Right cardiac atrium (tissue), 5 donors: ENCODE results near the gene SRGAP1. TPM values are rescaled to one million over a fixed set of nuclear protein-coding genes. Genes with fewer than 3 reads are reported as not detected.
"Not testable (repeated sequence)": the region's sequence is repeated elsewhere in the genome, so short reads cannot be mapped to it uniquely, and the experiment has no call there.

ENCODE experiments used
- ATAC-seq, 2 donors: fragments of 200-7000 bp; cut with Tn5 transposase; one replicate each; pipeline versions ENCODE4 v1.8.0 to v1.9.1; 2020; ENCODE audit warnings: moderate library complexity in 2 of 2, mild to moderate bottlenecking in 1 of 2
- DNase-seq, 3 donors: peaks; one replicate each; pipeline ENCODE4 v3.0.0-alpha.2; 2020
- H3K27ac ChIP-seq: one replicate; pipeline ENCODE4 v1.5.1; 2013; ENCODE audit warnings: mild to moderate bottlenecking, low read length, control low read depth, moderate library complexity
- H3K27me3 ChIP-seq: one replicate; pipeline ENCODE4 v1.6.1; 2013; ENCODE audit not compliant: control insufficient read depth, insufficient read depth
- H3K4me1 ChIP-seq: one replicate; pipeline ENCODE4 v1.6.1; 2013; ENCODE audit warnings: low read length; ENCODE audit not compliant: control insufficient read depth, insufficient read depth
- H3K4me3 ChIP-seq: one replicate; pipeline ENCODE4 v1.5.1; 2013; ENCODE audit warnings: low read length, control low read depth
- H3K9me3 ChIP-seq: one replicate; pipeline ENCODE4 v1.6.1; 2013; ENCODE audit warnings: low read length; ENCODE audit not compliant: control insufficient read depth
- WGBS: extraction: QIAGEN DNeasy Blood & Tissue Kit; methylation state at CpG from one replicate; pipeline ENCODE4 v1.1.7; 2013; 5-methylcytosine and 5-hydroxymethylcytosine counted together
- intact Hi-C, 4 donors: fragments of 100-400 bp; cut with DNase I; formaldehyde crosslinking; loops; one replicate each; pipeline versions ENCODE4 v1.11.0 to v1.14.0; 2022 to 2023
- polyA plus RNA-seq: library from polyadenylated mRNA; stranded (reverse); fragments of 200-250 nt; gene quantifications from one replicate; pipeline ENCODE4 v1.2.3, GENCODE V29; 2013
- total RNA-seq, 4 donors: library from RNA; stranded (reverse); fragmentation: NEBNext Ultra II Directional; extraction: Animal tissue kit (Norgen Biotek cat#: 25700); gene quantifications; one replicate each; pipeline ENCODE4 v1.2.1, GENCODE V29; 2021
- donor health status: healthy with polysubstance abuse.
- donor health status: DM: no; HTN: yes; CAD: no.
- donor health status: DM: no; HTN: no; CAD: no.
- donor health status: DM: no; HTN: yes; CAD: no; lungs with severe emphysema.
- donor health status: DM: yes; HTN: yes; CAD: no.

SRGAP1 gene
- total and polyA plus RNA-seq, 5 donors = 1.7 to 5.5 (median 5.1) TPM

GRCh38 chr12:64145226-64145625 lies 300.7 kb downstream of the SRGAP1 start:
- H3K4me3 ChIP-seq = no peak overlapping the region
- intact Hi-C loops = no loop called here
- WGBS = 91% methylated on average over 5 of the region's 5 CpGs
- ATAC-seq (no peak), DNase-seq (no peak)
- no peaks in the 10 kb centered on the region for H3K27me3 ChIP-seq
- no peak overlapping the region for H3K27ac ChIP-seq
- H3K4me1 ChIP-seq = no peaks in the 10 kb centered on the region
- H3K9me3 ChIP-seq = no peaks in the 10 kb centered on the region

- Histone ChIP-seq H3K4me1 (no peaks in the 10 kb centered on the region), H3K27me3 (no peaks in the 10 kb centered on the region), H3K4me3 (no peak overlapping the region), H3K27ac (no peak overlapping the region), H3K9me3 (no peaks in the 10 kb centered on the region)
- 77% methylated on average over 21 of the region's 21 CpGs for WGBS
- DNase-seq (no peak), ATAC-seq (no peak)
- intact Hi-C loops = no loop called here
Measured at GRCh38 chr12:64147011-64147631, 302.6 kb downstream of the SRGAP1 start.

GRCh38 chr12:64147875-64148274 lies 303.4 kb downstream of the SRGAP1 start:
- Histone ChIP-seq H3K4me1 (no peaks in the 10 kb centered on the region), H3K27ac (no peak overlapping the region), H3K9me3 (no peaks in the 10 kb centered on the region), H3K4me3 (no peak overlapping the region), H3K27me3 (no peaks in the 10 kb centered on the region)
- intact Hi-C loops = no loop called here
- ATAC-seq (no peak), DNase-seq (no peak)
- 92% methylated on average over 2 of the region's 2 CpGs for whole genome bisulfite sequencing

- ATAC-seq = no peak
- no peak overlapping the region for H3K4me3 ChIP-seq
- H3K9me3 ChIP-seq = no peaks in the 10 kb centered on the region
- no peak for DNase-seq
- 86% methylated on average over 2 of the region's 2 CpGs for WGBS
- H3K4me1 ChIP-seq = no peaks in the 10 kb centered on the region
- no peak overlapping the region for H3K27ac ChIP-seq
- intact Hi-C loops = no loop called here
- H3K27me3 ChIP-seq = no peaks in the 10 kb centered on the region
Measured at GRCh38 chr12:64154677-64155076, 310.2 kb downstream of the SRGAP1 start.

GRCh38 chr12:64157110-64157509 lies 312.6 kb downstream of the SRGAP1 start:
- H3K9me3 ChIP-seq = no peaks in the 10 kb centered on the region
- no peak overlapping the region for H3K27ac ChIP-seq
- DNase-seq (no peak), ATAC-seq (no peak)
- no peaks in the 10 kb centered on the region for H3K4me1 ChIP-seq
- 91% methylated on average over 2 of the region's 2 CpGs for WGBS
- no peak overlapping the region for H3K4me3 ChIP-seq
- intact Hi-C loops = no loop called here
- no peaks in the 10 kb centered on the region for H3K27me3 ChIP-seq

GRCh38 chr12:64160021-64160710 lies 315.7 kb downstream of the SRGAP1 start:
- WGBS = 89% methylated on average over 2 of the region's 2 CpGs
- ATAC-seq = no peak
- Histone ChIP-seq H3K4me3 (no peak overlapping the region), H3K27me3 (no peaks in the 10 kb centered on the region), H3K9me3 (no peaks in the 10 kb centered on the region), H3K4me1 (no peaks in the 10 kb centered on the region), H3K27ac (no peak overlapping the region)
- DNase-seq = no peak
- intact Hi-C loops = no loop called here

GRCh38 chr12:64160711-64161060 lies 316.2 kb downstream of the SRGAP1 start:
- intact Hi-C loops = no loop called here

GRCh38 chr12:64166606-64167005 lies 322.1 kb downstream of the SRGAP1 start:
- WGBS = 93% methylated on average over 3 of the region's 3 CpGs
- H3K4me3 ChIP-seq, H3K4me1 ChIP-seq, H3K27ac ChIP-seq, H3K9me3 ChIP-seq, intact Hi-C loops, H3K27me3 ChIP-seq, ATAC-seq, DNase-seq: not testable (repeated sequence)

More at GRCh38 chr12:64160711-64161060, 316.2 kb downstream of the SRGAP1 start:
- no peak overlapping the region for H3K27ac ChIP-seq
- 77% methylated on average over 2 of the region's 2 CpGs for WGBS
- no peaks in the 10 kb centered on the region for H3K9me3 ChIP-seq
- ATAC-seq (no peak), DNase-seq (no peak)
- no peaks in the 10 kb centered on the region for H3K4me1 ChIP-seq
- H3K4me3 ChIP-seq = no peak overlapping the region
- H3K27me3 ChIP-seq = no peaks in the 10 kb centered on the region

- H3K4me3 ChIP-seq, ATAC-seq, H3K27ac ChIP-seq, H3K27me3 ChIP-seq, H3K9me3 ChIP-seq, H3K4me1 ChIP-seq, DNase-seq, intact Hi-C loops: not testable (repeated sequence)
- 95% methylated on average over 1 of the region's 1 CpG for WGBS
Measured at GRCh38 chr12:64167041-64167440, 322.5 kb downstream of the SRGAP1 start.

GRCh38 chr12:64170024-64170423 lies 325.5 kb downstream of the SRGAP1 start:
- Histone ChIP-seq H3K27ac (no peak overlapping the region), H3K9me3 (no peaks in the 10 kb centered on the region), H3K27me3 (no peaks in the 10 kb centered on the region), H3K4me1 (peaks cover 1% of the 10 kb centered on the region), H3K4me3 (no peak overlapping the region)
- ATAC-seq (no peak), DNase-seq (no peak)
- intact Hi-C loops = no loop called here
- 56% methylated on average over 3 of the region's 3 CpGs for WGBS

GRCh38 chr12:64170730-64171129 lies 326.2 kb downstream of the SRGAP1 start:
- intact Hi-C loops = no loop called here
- H3K4me3 ChIP-seq = no peak overlapping the region
- H3K27ac ChIP-seq = no peak overlapping the region
- peaks cover 1% of the 10 kb centered on the region for H3K4me1 ChIP-seq
- no peak for DNase-seq
- no peaks in the 10 kb centered on the region for H3K27me3 ChIP-seq
- 66% methylated on average over 3 of the region's 3 CpGs for WGBS
- H3K9me3 ChIP-seq = no peaks in the 10 kb centered on the region
- ATAC-seq = no peak
